H1 (cell line): ENCODE results near the gene KCP. TPM values are rescaled to one million over a fixed set of nuclear protein-coding genes. Genes with fewer than 3 reads are reported as not detected.

ENCODE experiments used
- CTCF ChIA-PET: fragments of 300-600 bp; sonication (Branson Sonifier 250); formaldehyde crosslinking; loops from one replicate; lab custom pipeline; 2021; ENCODE audit not compliant: partially characterized antibody; lab: Charles Lee
- POLR2A ChIA-PET: fragments of 300-600 bp; sonication (Branson Sonifier 250); formaldehyde crosslinking; loops from one replicate; lab custom pipeline; 2021; ENCODE audit warnings: inconsistent platforms; ENCODE audit not compliant: partially characterized antibody; lab: Charles Lee
- DNase-seq, 2 experiments: peaks; one replicate each; pipeline versions ENCODE4 v3.0.0 to v3.0.0-alpha.2; 2010 to 2022; ENCODE audit warnings: low spot score in 2 of 2, low read depth in 1 of 2, mixed read lengths in 1 of 2
- FAIRE-seq: peaks from 2 replicates; lab custom pipeline; 2011; peaks lifted over from hg19 to GRCh38; lab: Jason Lieb, UNC
- H2AFZ ChIP-seq: 2 replicates; pipeline ENCODE4 v1.8.1; 2012; ENCODE audit warnings: low read length, inconsistent platforms
- H2AK5ac ChIP-seq: 2 replicates; pipeline ENCODE4 v1.6.1; 2013; ENCODE audit warnings: low read depth, low read length
- H2BK120ac ChIP-seq: replicated peaks from 2 replicates; pipeline ENCODE3; 2013; ENCODE audit warnings: low read depth, low read length, inconsistent platforms
- H2BK12ac ChIP-seq: 2 replicates; pipeline ENCODE4 v1.6.1; 2013; ENCODE audit warnings: low read depth, low read length
- H2BK15ac ChIP-seq: 2 replicates; pipeline ENCODE4 v1.6.1; 2013; ENCODE audit warnings: low read length
- H2BK20ac ChIP-seq: 2 replicates; pipeline ENCODE4 v1.6.1; 2013; ENCODE audit warnings: low read length
- H2BK5ac ChIP-seq: 2 replicates; pipeline ENCODE4 v1.6.1; 2013; ENCODE audit warnings: low read depth, low read length
- H3K14ac ChIP-seq: 2 replicates; pipeline ENCODE4 v1.6.1; 2013; ENCODE audit warnings: inconsistent platforms; ENCODE audit not compliant: insufficient read length
- H3K18ac ChIP-seq: 2 replicates; pipeline ENCODE4 v1.6.1; 2013; ENCODE audit warnings: low read length; ENCODE audit errors: extremely low read depth
- H3K23ac ChIP-seq: 2 replicates; pipeline ENCODE4 v1.6.1; 2013; ENCODE audit warnings: inconsistent platforms; ENCODE audit not compliant: insufficient read length
- H3K23me2 ChIP-seq: 2 replicates; pipeline ENCODE4 v1.6.1; 2013; ENCODE audit warnings: low read depth, low read length
- H3K27ac ChIP-seq: 2 replicates; pipeline ENCODE4 v1.6.1; 2011; ENCODE audit warnings: low read depth, low read length, inconsistent platforms
- H3K27me3 ChIP-seq, 4 experiments: replicated peaks in 1 of 4; 1 replicate in 1 of 4; 2 replicates in 3 of 4; pipeline versions ENCODE4 v1.6.1 to v1.8.1; 2011 to 2013; ENCODE audit warnings: low read length in 3 of 4, mild to moderate bottlenecking in 3 of 4, inconsistent platforms in 2 of 4, mixed read lengths in 2 of 4, moderate library complexity in 1 of 4; ENCODE audit not compliant: control insufficient read depth in 3 of 4, insufficient read depth in 3 of 4; ENCODE audit errors: extremely low read depth in 1 of 4
- H3K36me3 ChIP-seq, 4 experiments: 2 replicates each; pipeline versions ENCODE4 v1.6.1 to v1.8.1; 2011 to 2013; ENCODE audit warnings: mild to moderate bottlenecking in 4 of 4, low read length in 3 of 4, moderate library complexity in 2 of 4, control low read depth in 1 of 4, inconsistent platforms in 1 of 4; ENCODE audit not compliant: insufficient read depth in 4 of 4, control insufficient read depth in 2 of 4
- H3K4ac ChIP-seq: replicated peaks from 2 replicates; pipeline ENCODE3; 2013; ENCODE audit warnings: low read length, low read depth, mixed read lengths, inconsistent platforms; ENCODE audit not compliant: insufficient read length
- H3K4me1 ChIP-seq, 4 experiments: replicated peaks in 1 of 4; 1 replicate in 1 of 4; 2 replicates in 3 of 4; pipeline versions ENCODE4 v1.6.1 to v1.8.1; 2011 to 2013; ENCODE audit warnings: low read length in 3 of 4, inconsistent platforms in 2 of 4, mixed read lengths in 1 of 4; ENCODE audit not compliant: insufficient read depth in 4 of 4, control insufficient read depth in 3 of 4
- H3K4me2 ChIP-seq, 2 experiments: 2 replicates each; pipeline versions ENCODE4 v1.6.1 to v1.8.1; 2011 to 2013; ENCODE audit warnings: low read depth in 2 of 2, low read length in 2 of 2, control low read depth in 1 of 2, inconsistent platforms in 1 of 2, mild to moderate bottlenecking in 1 of 2; ENCODE audit not compliant: insufficient read depth in 1 of 2
- H3K4me3 ChIP-seq, 4 experiments: fragments of 200-600, 300-600 bp in 1 of 4; sonication (generic), shearing (Covaris generic), sonication (Bioruptor Twin) in 1 of 4; 2 replicates each; pipeline versions ENCODE4 v1.5.1 to v1.8.1; 2011 to 2016; ENCODE audit warnings: low read length in 4 of 4, low read depth in 3 of 4, control low read depth in 2 of 4, inconsistent platforms in 2 of 4, mild to moderate bottlenecking in 2 of 4, mixed read lengths in 1 of 4, moderate library complexity in 1 of 4; ENCODE audit not compliant: insufficient read depth in 2 of 4; ENCODE audit errors: extremely low read depth in 1 of 4
- H3K56ac ChIP-seq: replicated peaks from 2 replicates; pipeline ENCODE3; 2013; ENCODE audit warnings: low read depth, mild to moderate bottlenecking, mixed read lengths, low read length, inconsistent platforms; ENCODE audit not compliant: insufficient read length
- H3K79me1 ChIP-seq: 2 replicates; pipeline ENCODE4 v1.6.1; 2013; ENCODE audit warnings: low read depth, low read length, control low read depth
- H3K79me2 ChIP-seq, 2 experiments: 2 replicates each; pipeline versions ENCODE4 v1.6.1 to v1.8.1; 2012 to 2013; ENCODE audit warnings: low read length in 2 of 2, mild to moderate bottlenecking in 2 of 2, inconsistent platforms in 1 of 2; ENCODE audit not compliant: insufficient read depth in 2 of 2, control insufficient read depth in 1 of 2
- H3K9ac ChIP-seq, 4 experiments: replicated peaks in 1 of 4; 1 replicate in 1 of 4; 2 replicates in 3 of 4; pipeline versions ENCODE4 v1.6.1 to v1.8.1; 2011 to 2013; ENCODE audit warnings: low read depth in 3 of 4, low read length in 3 of 4, control low read depth in 2 of 4, mild to moderate bottlenecking in 2 of 4, moderate library complexity in 2 of 4, inconsistent platforms in 1 of 4; ENCODE audit errors: extremely low read depth in 1 of 4
- H3K9me3 ChIP-seq, 2 experiments: 2 replicates each; pipeline versions ENCODE4 v1.6.1 to v1.8.1; 2012 to 2013; ENCODE audit warnings: mild to moderate bottlenecking in 2 of 2, moderate library complexity in 2 of 2, control low read depth in 1 of 2, inconsistent platforms in 1 of 2, low read depth in 1 of 2, low read length in 1 of 2, mixed read lengths in 1 of 2; ENCODE audit not compliant: insufficient read depth in 2 of 2
- H4K20me1 ChIP-seq, 2 experiments: replicated peaks in 1 of 2; 2 replicates each; pipeline versions ENCODE3 to v1.8.1; 2011 to 2013; ENCODE audit warnings: inconsistent platforms in 2 of 2, low read length in 2 of 2, mild to moderate bottlenecking in 1 of 2; ENCODE audit not compliant: insufficient read depth in 2 of 2, control insufficient read depth in 1 of 2
- H4K5ac ChIP-seq: 2 replicates; pipeline ENCODE4 v1.6.1; 2013; ENCODE audit warnings: low read length, low read depth, mixed read lengths, inconsistent platforms; ENCODE audit not compliant: insufficient read length
- H4K8ac ChIP-seq: 2 replicates; pipeline ENCODE4 v1.8.0; 2013; ENCODE audit warnings: mild to moderate bottlenecking, moderate library complexity, low read length, inconsistent platforms; ENCODE audit not compliant: insufficient read depth; ENCODE audit errors: extremely low read depth
- H4K91ac ChIP-seq: replicated peaks from 2 replicates; pipeline ENCODE3; 2013; ENCODE audit warnings: low read length, mixed read lengths, inconsistent platforms; ENCODE audit not compliant: insufficient read length
- MAX ChIP-seq: IDR thresholded peaks from 2 replicates; pipeline ENCODE4 v1.6.1; 2012; ENCODE audit warnings: inconsistent platforms
- NRF1 ChIP-seq: IDR thresholded peaks from 2 replicates; pipeline ENCODE4 v1.6.1; 2011; ENCODE audit warnings: mild to moderate bottlenecking, low read depth, low read length, improper control_type of control experiment
- SP4 ChIP-seq: IDR thresholded peaks from 2 replicates; pipeline ENCODE4 v1.6.1; 2012; ENCODE audit warnings: low read length, inconsistent platforms
- WGBS, 2 experiments: shearing (Covaris generic) in 1 of 2; methylation state at CpG; one replicate each; pipeline versions ENCODE4 v1.1.6 to v1.1.7; 2013 to 2015; ENCODE audit warnings: low lambda C conversion rate in 2 of 2, mixed read lengths in 2 of 2, inconsistent platforms in 1 of 2, low coverage in 1 of 2, missing lambda C conversion rate in 1 of 2; ENCODE audit not compliant: insufficient replicate concordance in 2 of 2, insufficient coverage in 1 of 2, insufficient read length in 1 of 2; ENCODE audit errors: extremely low coverage in 1 of 2, missing lambda C conversion rate in 1 of 2; 5-methylcytosine and 5-hydroxymethylcytosine counted together
- polyA plus RNA-seq, 7 experiments: library from polyadenylated mRNA; depleted of rRNA in 3 of 7; stranded (reverse) in 5 of 7; unstranded in 2 of 7; fragments of >200 nt in 5 of 7; fragments of 200-250 nt in 2 of 7; gene quantifications; 1 replicate in 5 of 7; 2 replicates in 1 of 7; 4 replicates in 1 of 7; pipeline versions ENCODE4 v1.2.1 to v1.2.3, GENCODE V29; 2011 to 2013; ENCODE audit warnings: missing spikeins in 2 of 7, mixed read lengths in 2 of 7
- total RNA-seq: library from RNA; stranded (reverse); fragmentation: NEBNext Ultra II Directional; extraction: Animal tissue kit (Norgen Biotek cat#: 25700); gene quantifications from 2 replicates; pipeline ENCODE4 v1.2.1, GENCODE V29; 2021

The KCP gene
- total and polyA plus RNA-seq, 2 of the 8 experiments (the other 6 are each of a cell fraction or from before 2014, with no cell fraction given), result 1.3 to 2.0 TPM

GRCh38 chr7:128877756-128878120, 32.8 kb downstream of the KCP start:
- Histone ChIP-seq H4K5ac (no peak overlapping the region), H2BK20ac (no peak overlapping the region), H3K18ac (no peak overlapping the region), H3K4me3 (no peak overlapping the region), H3K9ac (no peak overlapping the region; a peak in 1 of 7 replicates), H2AK5ac (no peak overlapping the region), H3K36me3 (no peaks in the 10 kb centered on the region), H3K14ac (no peak overlapping the region), H3K27me3 (no peaks in the 10 kb centered on the region; a peak in 2 of 7 replicates), H4K8ac (no peak overlapping the region), H2BK12ac (no peak overlapping the region), H3K23ac (no peak overlapping the region), H3K9me3 (no peaks in the 10 kb centered on the region), H3K4ac (no peak overlapping the region), H3K4me1 (peaks cover 0 to 7% (median 5%) of the 10 kb centered on the region in 4 experiments; a peak in 3 of 7 replicates), H3K79me2 (no peaks in the 10 kb centered on the region), H4K91ac (no peak overlapping the region), H3K23me2 (peaks cover 2% of the 10 kb centered on the region; the same call in 1 of the 2 replicates), H3K79me1 (no peaks in the 10 kb centered on the region; the same call in 1 of the 2 replicates), H2BK120ac (no peak overlapping the region), H3K56ac (no peak overlapping the region), H2BK15ac (no peak overlapping the region), H2AFZ (no peak overlapping the region), H3K27ac (no peak overlapping the region), H2BK5ac (no peak overlapping the region), H3K4me2 (no peak overlapping the region), H4K20me1 (no peaks in the 10 kb centered on the region)
- ChIA-PET CTCF (interaction anchor here (0.6 to 10.3 kb wide), 7 partner anchors 8 to 193 kb away, joined by 3 to 189 read pairs (median 3); partner anchors contain the start of gene ATP6V1F), POLR2A (interaction anchor here (1.3 to 3.5 kb wide), 2 partner anchors 9 to 16 kb away, joined by 3 to 22 read pairs; partner anchors contain the start of gene ATP6V1F)
- DNase-seq, result no peak
- WGBS, 2 experiments, result 94% methylated on average over 4 of the region's 4 CpGs; no CpG with 5 or more reads in 1 of the 2 experiments
- no peak for FAIRE-seq
- TF ChIP-seq SP4 (no peak), MAX (no peak), NRF1 (no peak)
